Endothelial cell of umbilical vein (primary cell): Measurements from ENCODE around the gene DAP. TPM values are rescaled to one million over a fixed set of nuclear protein-coding genes. Genes with fewer than 3 reads are reported as not detected.

Experiments used
- BruUV-seq: library from RNA; stranded (reverse); fragments of 400-500 nt; replicated peaks from 2 replicates; lab custom pipeline; 2021; lab: Mats Ljungman, UMichigan
- CTCF ChIA-PET: fragments of 300-600, 350-600 bp; sonication (Branson Sonifier 250); formaldehyde crosslinking; loops from one replicate; lab custom pipeline; 2021; ENCODE audit warnings: antibody characterized with exemption, inconsistent platforms; lab: Charles Lee
- POLR2A ChIA-PET: fragments of 300-600, 350-600 bp; sonication (Branson Sonifier 250); formaldehyde crosslinking; loops from one replicate; lab custom pipeline; 2021; ENCODE audit warnings: antibody characterized with exemption, inconsistent platforms; lab: Charles Lee
- DNase-seq: peaks from one replicate; pipeline ENCODE4 v3.0.0-alpha.2; 2011; ENCODE audit warnings: low read depth, low spot score
- FAIRE-seq: peaks from 2 replicates; lab custom pipeline; 2011; peaks lifted over from hg19 to GRCh38; lab: Jason Lieb, UNC
- H2AFZ ChIP-seq: 2 replicates; pipeline ENCODE4 v1.6.0; 2012; ENCODE audit warnings: low read depth, low read length, control low read depth, inconsistent platforms
- H3K27ac ChIP-seq: 2 replicates; pipeline ENCODE4 v1.5.1; 2011; ENCODE audit warnings: low read depth, mild to moderate bottlenecking, control low read depth, low read length, moderate library complexity; ENCODE audit not compliant: insufficient read depth
- H3K27me3 ChIP-seq, 2 experiments: 2 replicates each; pipeline versions ENCODE4 v1.6.0 to v1.6.1; 2011; ENCODE audit warnings: low read length in 2 of 2, mixed read lengths in 1 of 2; ENCODE audit not compliant: control insufficient read depth in 2 of 2, insufficient read depth in 2 of 2
- H3K36me3 ChIP-seq, 2 experiments: 2 replicates in 1 of 2; 3 replicates in 1 of 2; pipeline ENCODE4 v1.5.1; 2011; ENCODE audit warnings: low read length in 2 of 2, mild to moderate bottlenecking in 1 of 2, moderate library complexity in 1 of 2; ENCODE audit not compliant: control insufficient read depth in 2 of 2, insufficient read depth in 2 of 2; ENCODE audit errors: extremely low read depth in 1 of 2
- H3K4me1 ChIP-seq: 3 replicates; pipeline ENCODE4 v1.5.1; 2011; ENCODE audit warnings: mild to moderate bottlenecking, low read length; ENCODE audit not compliant: control insufficient read depth, insufficient read depth; ENCODE audit errors: extremely low read depth
- H3K4me2 ChIP-seq: 2 replicates; pipeline ENCODE4 v1.6.1; 2011; ENCODE audit warnings: low read length, control low read depth, mixed read lengths; ENCODE audit not compliant: insufficient read depth
- H3K4me3 ChIP-seq, 3 experiments: fragments of 200-600 bp in 1 of 3; sonication (generic), shearing (Covaris generic) in 1 of 3; replicated peaks in 1 of 3; 2 replicates each; pipeline ENCODE4 v1.5.1; 2011 to 2016; ENCODE audit warnings: control low read depth in 3 of 3, low read length in 3 of 3, mild to moderate bottlenecking in 2 of 3, inconsistent platforms in 1 of 3, low read depth in 1 of 3, moderate library complexity in 1 of 3; ENCODE audit not compliant: insufficient read depth in 1 of 3
- H3K79me2 ChIP-seq: 2 replicates; pipeline ENCODE4 v1.6.0; 2012; ENCODE audit warnings: low read length, inconsistent platforms; ENCODE audit not compliant: control insufficient read depth, insufficient read depth
- H3K9ac ChIP-seq: replicated peaks from 2 replicates; pipeline ENCODE3; 2011; ENCODE audit warnings: low read length, control low read depth; ENCODE audit not compliant: insufficient read depth; ENCODE audit errors: extremely low read depth
- H3K9me1 ChIP-seq: replicated peaks from 3 replicates; pipeline ENCODE4 v1.6.0; 2011; ENCODE audit warnings: mild to moderate bottlenecking, low read length; ENCODE audit not compliant: control insufficient read depth, insufficient read depth; ENCODE audit errors: extremely low read depth
- H3K9me3 ChIP-seq: replicated peaks from 2 replicates; pipeline ENCODE4 v1.5.1; 2012; ENCODE audit warnings: low read length, inconsistent platforms; ENCODE audit not compliant: control insufficient read depth, insufficient read depth
- H4K20me1 ChIP-seq: replicated peaks from 2 replicates; pipeline ENCODE3; 2011; ENCODE audit warnings: mild to moderate bottlenecking, low read length; ENCODE audit not compliant: control insufficient read depth, insufficient read depth; ENCODE audit errors: extremely low read depth
- EZH2 ChIP-seq: IDR thresholded peaks from 2 replicates; pipeline ENCODE4 v1.6.1; 2012; ENCODE audit warnings: borderline replicate concordance, low read depth, mild to moderate bottlenecking, moderate library complexity, low read length, inconsistent platforms; ENCODE audit not compliant: severe bottlenecking
- FOS ChIP-seq: IDR thresholded peaks from 2 replicates; pipeline ENCODE4 v1.6.1; 2011; ENCODE audit warnings: mild to moderate bottlenecking, low read length, moderate library complexity, borderline replicate concordance; ENCODE audit not compliant: insufficient read depth
- GATA2 ChIP-seq: IDR thresholded peaks from 2 replicates; pipeline ENCODE4 v1.7.0; 2011; ENCODE audit warnings: low read depth, mild to moderate bottlenecking, moderate library complexity, mixed read lengths, low read length; ENCODE audit not compliant: insufficient read length, insufficient read depth
- JUN ChIP-seq: IDR thresholded peaks from 2 replicates; pipeline ENCODE4 v1.6.1; 2011; ENCODE audit warnings: borderline replicate concordance, low read depth; ENCODE audit not compliant: insufficient read length, insufficient read depth
- MYC ChIP-seq: IDR thresholded peaks from one replicate; pipeline ENCODE4 v1.6.1; 2011; ENCODE audit warnings: mild to moderate bottlenecking, low read depth, low read length
- POLR2A ChIP-seq: IDR thresholded peaks from 2 replicates; pipeline ENCODE4 v1.6.1; 2012; ENCODE audit warnings: low read depth, mild to moderate bottlenecking, control low read depth, low read length
- POLR2AphosphoS5 ChIP-seq: IDR thresholded peaks from 2 replicates; pipeline ENCODE4 v1.6.1; 2012; ENCODE audit warnings: low read depth, mild to moderate bottlenecking, control low read depth, low read length, moderate library complexity; ENCODE audit not compliant: insufficient read depth
- dilution Hi-C: fragments of 300-500 bp; cut with MboI; formaldehyde crosslinking; loops from one replicate; pipeline ENCODE4 v1.15.0; 2019; ENCODE audit warnings: low sequenced_read_pairs; ENCODE audit not compliant: extremely low pct_ligation_motif_present
- intact Hi-C: fragments of 100-400 bp; cut with micrococcal nuclease; formaldehyde crosslinking; loops from one replicate; pipeline ENCODE4 v1.10.0; 2022
- polyA plus RNA-seq, 4 experiments: library from polyadenylated mRNA; depleted of rRNA in 3 of 4; stranded (reverse) in 3 of 4; unstranded in 1 of 4; fragments of >200 nt; gene quantifications; 2 replicates each; pipeline versions ENCODE4 v1.2.1 to v1.2.3, GENCODE V29; 2011 to 2012; ENCODE audit warnings: missing spikeins in 1 of 4
- total RNA-seq: library from RNA; stranded (reverse); gene quantifications from 2 replicates; pipeline ENCODE4 v1.2.3, GENCODE V29; 2021
- TF ChIP-seq, protein P1 (sequence below), 2 donors: IDR thresholded peaks; 1 replicate in 1 of 2; 2 replicates in 1 of 2; pipeline ENCODE4 v1.5.1; 2011; ENCODE audit warnings: low read length in 2 of 2, mild to moderate bottlenecking in 2 of 2, moderate library complexity in 2 of 2, control low read depth in 1 of 2, inconsistent platforms in 1 of 2, low read depth in 1 of 2; ENCODE audit not compliant: insufficient read depth in 1 of 2; ENCODE audit errors: extremely low read depth in 1 of 2
- TF ChIP-seq, protein P2 (sequence below): IDR thresholded peaks from 2 replicates; pipeline ENCODE4 v1.6.1; 2011; ENCODE audit not compliant: insufficient read depth, insufficient read length

The DAP gene
- total and polyA plus RNA-seq, 2 donors (not counting 3 experiments of a cell fraction or from before 2014, with no cell fraction given) = 79.8 to 188 TPM

DNA sequence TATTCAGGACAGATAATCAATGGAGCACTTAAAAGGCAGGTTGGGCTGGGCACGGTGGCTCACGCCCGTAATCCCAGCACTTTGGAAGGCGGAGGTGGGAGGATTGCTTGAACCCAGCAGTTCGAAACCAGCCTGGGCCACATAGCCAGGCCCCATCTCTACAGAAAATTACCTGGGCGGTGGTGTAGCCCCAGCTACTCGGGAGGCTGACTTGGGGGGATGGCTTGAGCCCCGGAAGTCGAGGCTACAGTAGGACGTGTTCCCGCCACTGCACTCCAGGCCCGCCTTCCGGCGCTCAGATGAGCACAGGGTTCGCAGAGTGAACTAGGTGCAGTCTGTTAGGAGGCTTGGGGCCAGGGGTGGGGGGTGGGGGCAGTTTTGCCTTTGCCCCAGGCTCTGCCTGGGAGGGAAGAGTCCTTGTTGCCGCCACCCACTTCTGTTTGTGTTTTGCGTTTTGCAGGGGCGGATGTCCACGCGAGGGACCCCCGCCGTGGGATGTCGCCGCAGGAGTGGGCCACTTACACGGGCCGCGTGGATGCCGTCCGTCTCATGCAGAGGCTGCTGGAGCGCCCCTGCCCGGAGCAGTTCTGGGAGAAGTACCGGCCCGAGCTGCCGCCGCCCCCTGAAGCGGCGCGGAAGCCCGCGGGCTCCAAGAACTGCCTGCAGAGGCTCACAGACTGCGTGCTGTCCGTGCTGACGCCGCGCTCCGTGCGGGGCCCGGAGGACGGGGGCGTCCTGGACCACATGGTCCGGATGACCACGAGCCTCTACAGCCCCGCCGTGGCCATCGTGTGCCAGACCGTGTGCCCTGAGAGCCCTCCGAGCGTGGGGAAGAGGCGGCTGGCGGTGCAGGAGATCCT is 112.0 kb downstream of the DAP start:
- ChIA-PET CTCF (no interaction called here), POLR2A (no interaction called here)
- Histone ChIP-seq H3K9ac (no peak overlapping the region), H2AFZ (no peak overlapping the region), H3K9me1 (no peaks in the 10 kb centered on the region), H3K27ac (no peak overlapping the region), H3K4me1 (peaks cover 3% of the 10 kb centered on the region), H3K4me2 (no peak overlapping the region), H3K27me3 (no peaks in the 10 kb centered on the region), H3K9me3 (no peaks in the 10 kb centered on the region), H3K36me3 (no peaks in the 10 kb centered on the region), H4K20me1 (no peaks in the 10 kb centered on the region), H3K4me3 (no peak overlapping the region), H3K79me2 (no peaks in the 10 kb centered on the region)
- intact Hi-C loops (no loop called here), dilution Hi-C loops (no loop called here)
- TF ChIP-seq MYC = no peak
- no peak for TF ChIP-seq FOS
- no peak for TF ChIP-seq POLR2A
- no peak for TF ChIP-seq EZH2
- TF ChIP-seq, protein P1, sequence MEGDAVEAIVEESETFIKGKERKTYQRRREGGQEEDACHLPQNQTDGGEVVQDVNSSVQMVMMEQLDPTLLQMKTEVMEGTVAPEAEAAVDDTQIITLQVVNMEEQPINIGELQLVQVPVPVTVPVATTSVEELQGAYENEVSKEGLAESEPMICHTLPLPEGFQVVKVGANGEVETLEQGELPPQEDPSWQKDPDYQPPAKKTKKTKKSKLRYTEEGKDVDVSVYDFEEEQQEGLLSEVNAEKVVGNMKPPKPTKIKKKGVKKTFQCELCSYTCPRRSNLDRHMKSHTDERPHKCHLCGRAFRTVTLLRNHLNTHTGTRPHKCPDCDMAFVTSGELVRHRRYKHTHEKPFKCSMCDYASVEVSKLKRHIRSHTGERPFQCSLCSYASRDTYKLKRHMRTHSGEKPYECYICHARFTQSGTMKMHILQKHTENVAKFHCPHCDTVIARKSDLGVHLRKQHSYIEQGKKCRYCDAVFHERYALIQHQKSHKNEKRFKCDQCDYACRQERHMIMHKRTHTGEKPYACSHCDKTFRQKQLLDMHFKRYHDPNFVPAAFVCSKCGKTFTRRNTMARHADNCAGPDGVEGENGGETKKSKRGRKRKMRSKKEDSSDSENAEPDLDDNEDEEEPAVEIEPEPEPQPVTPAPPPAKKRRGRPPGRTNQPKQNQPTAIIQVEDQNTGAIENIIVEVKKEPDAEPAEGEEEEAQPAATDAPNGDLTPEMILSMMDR (IDR thresholded peaks at IDR 0.05; ENCODE audit: extremely low read depth in 1 of 2, insufficient read depth in 1 of 2, low read depth in 1 of 2, low read length in 2 of 2) = no peak
- TF ChIP-seq POLR2AphosphoS5 = no peak
- TF ChIP-seq GATA2 = no peak
- no peak for TF ChIP-seq JUN
- TF ChIP-seq, protein P2, sequence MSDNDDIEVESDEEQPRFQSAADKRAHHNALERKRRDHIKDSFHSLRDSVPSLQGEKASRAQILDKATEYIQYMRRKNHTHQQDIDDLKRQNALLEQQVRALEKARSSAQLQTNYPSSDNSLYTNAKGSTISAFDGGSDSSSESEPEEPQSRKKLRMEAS = no peak
- no TSS peak for BruUV-seq
- no peak for FAIRE-seq
- no peak for DNase-seq
